ENCODE data around the gene TMED8.

DNA sequence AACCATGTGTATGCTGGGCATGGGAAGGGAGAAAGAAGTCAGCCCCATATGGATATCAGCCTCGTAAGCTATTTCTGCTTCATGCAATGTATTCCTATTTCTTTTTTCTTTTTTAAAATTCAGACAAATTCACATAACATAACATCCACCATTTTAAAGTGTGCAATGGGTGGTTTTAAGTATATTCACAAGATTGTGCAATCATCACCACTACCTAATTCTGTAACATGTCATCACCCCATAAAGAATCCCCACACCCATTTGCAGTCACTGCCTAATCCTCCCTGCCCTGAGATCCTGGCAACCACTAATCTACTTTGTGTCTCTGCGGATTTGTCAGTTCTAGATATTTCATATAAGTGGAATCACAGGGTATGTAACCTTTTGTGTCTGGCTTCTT lies 65.7 kb downstream of the TMED8 start:
- TF ChIP-seq, protein P1, sequence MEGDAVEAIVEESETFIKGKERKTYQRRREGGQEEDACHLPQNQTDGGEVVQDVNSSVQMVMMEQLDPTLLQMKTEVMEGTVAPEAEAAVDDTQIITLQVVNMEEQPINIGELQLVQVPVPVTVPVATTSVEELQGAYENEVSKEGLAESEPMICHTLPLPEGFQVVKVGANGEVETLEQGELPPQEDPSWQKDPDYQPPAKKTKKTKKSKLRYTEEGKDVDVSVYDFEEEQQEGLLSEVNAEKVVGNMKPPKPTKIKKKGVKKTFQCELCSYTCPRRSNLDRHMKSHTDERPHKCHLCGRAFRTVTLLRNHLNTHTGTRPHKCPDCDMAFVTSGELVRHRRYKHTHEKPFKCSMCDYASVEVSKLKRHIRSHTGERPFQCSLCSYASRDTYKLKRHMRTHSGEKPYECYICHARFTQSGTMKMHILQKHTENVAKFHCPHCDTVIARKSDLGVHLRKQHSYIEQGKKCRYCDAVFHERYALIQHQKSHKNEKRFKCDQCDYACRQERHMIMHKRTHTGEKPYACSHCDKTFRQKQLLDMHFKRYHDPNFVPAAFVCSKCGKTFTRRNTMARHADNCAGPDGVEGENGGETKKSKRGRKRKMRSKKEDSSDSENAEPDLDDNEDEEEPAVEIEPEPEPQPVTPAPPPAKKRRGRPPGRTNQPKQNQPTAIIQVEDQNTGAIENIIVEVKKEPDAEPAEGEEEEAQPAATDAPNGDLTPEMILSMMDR (IDR thresholded peaks at IDR 0.05), result no peak
- no peak for TF ChIP-seq EP300 (IDR thresholded peaks at IDR 0.05)

Data from suprapubic skin (tissue), 3 donors.